Measurements from ENCODE around the gene FHIT. TPM values are rescaled to one million over a fixed set of nuclear protein-coding genes. Genes with fewer than 3 reads are reported as not detected.

FHIT gene
- total RNA-seq, 4 donors from 2014 or later = 5.0 to 15.3 (median 8.3) TPM

GRCh38 chr3:60772584-60772983 lies 478.7 kb downstream of the FHIT start:
- intact Hi-C loops (cut with DNase I; ENCODE audit: low total_unique reads) = no loop called here
- no peak for DNase-seq (ENCODE audit: low spot score in 2 of 2)
- WGBS, 2 donors = 96 to 100% methylated on average over 3 of the region's 3 CpGs
- H3K4me3 ChIP-seq (ENCODE audit: low read depth, poor library complexity, severe bottlenecking) = no peak overlapping the region
- TF ChIP-seq POLR2A (IDR thresholded peaks at IDR 0.05) (no peak), CTCF (IDR thresholded peaks at IDR 0.05) (no peak)

- no peak overlapping the region for H3K4me3 ChIP-seq (ENCODE audit: low read depth, poor library complexity, severe bottlenecking)
- intact Hi-C loops (cut with DNase I; ENCODE audit: low total_unique reads) = no loop called here
- TF ChIP-seq CTCF (IDR thresholded peaks at IDR 0.05) (no peak), POLR2A (IDR thresholded peaks at IDR 0.05) (no peak)
- DNase-seq (ENCODE audit: low spot score in 2 of 2) = no peak
These were observed 479.5 kb downstream of the FHIT start for GRCh38 chr3:60771766-60772165.

GRCh38 chr3:60770532-60770931 lies 480.7 kb downstream of the FHIT start:
- intact Hi-C loops (cut with DNase I; ENCODE audit: low total_unique reads) = no loop called here
- WGBS, 2 donors = 54 to 63% methylated on average over 1 of the region's 1 CpG
- H3K4me3 ChIP-seq (ENCODE audit: low read depth, poor library complexity, severe bottlenecking) = no peak overlapping the region
- DNase-seq (ENCODE audit: low spot score in 2 of 2) = no peak
- no peak for TF ChIP-seq CTCF (IDR thresholded peaks at IDR 0.05)
- no peak for TF ChIP-seq POLR2A (IDR thresholded peaks at IDR 0.05)

- intact Hi-C loops (cut with DNase I; ENCODE audit: low total_unique reads) = no loop called here
- WGBS, 2 donors = 62 to 68% methylated on average over 3 of the region's 3 CpGs
- no peak for DNase-seq (ENCODE audit: low spot score in 2 of 2)
- H3K4me3 ChIP-seq (ENCODE audit: low read depth, poor library complexity, severe bottlenecking) = no peak overlapping the region
- no peak for TF ChIP-seq CTCF (IDR thresholded peaks at IDR 0.05)
These were observed 483.7 kb downstream of the FHIT start for GRCh38 chr3:60767536-60767935.

- 58 to 90% methylated on average over 3 of the region's 3 CpGs for WGBS, 2 donors
- H3K4me3 ChIP-seq (ENCODE audit: low read depth, poor library complexity, severe bottlenecking) = no peak overlapping the region
- DNase-seq (ENCODE audit: low spot score in 2 of 2) = no peak
- intact Hi-C loops (cut with DNase I; ENCODE audit: low total_unique reads) = no loop called here
- TF ChIP-seq CTCF (IDR thresholded peaks at IDR 0.05) (no peak), POLR2A (IDR thresholded peaks at IDR 0.05) (no peak)
These were observed 485.5 kb downstream of the FHIT start for GRCh38 chr3:60765776-60766175.

GRCh38 chr3:60764870-60765269 lies 486.4 kb downstream of the FHIT start:
- TF ChIP-seq CTCF (IDR thresholded peaks at IDR 0.05) (no peak), POLR2A (IDR thresholded peaks at IDR 0.05) (no peak)
- intact Hi-C loops (cut with DNase I; ENCODE audit: low total_unique reads) = no loop called here
- WGBS, 2 donors = 90 to 91% methylated on average over 2 of the region's 2 CpGs
- no peak overlapping the region for H3K4me3 ChIP-seq (ENCODE audit: low read depth, poor library complexity, severe bottlenecking)
- DNase-seq (ENCODE audit: low spot score in 2 of 2) = no peak
